PC-3 (cell line): ENCODE results near the gene NKX6-2. TPM values are rescaled to one million over a fixed set of nuclear protein-coding genes. Genes with fewer than 3 reads are reported as not detected.
"Not testable (repeated sequence)": the region's sequence is repeated elsewhere in the genome, so short reads cannot be mapped to it uniquely, and the experiment has no call there.

ENCODE experiments used
- ATAC-seq: fragments of 200-7000 bp; cut with Tn5 transposase; 2 replicates; pipeline ENCODE4 v1.9.1; 2020; ENCODE audit warnings: mild to moderate bottlenecking, moderate library complexity
- BruUV-seq: library from RNA; stranded (reverse); fragments of 400-500 nt; replicated peaks from 2 replicates; lab custom pipeline; 2021; lab: Mats Ljungman, UMichigan
- CTCF ChIA-PET: fragments of 300-600 bp; sonication (Branson Sonifier 250); formaldehyde crosslinking; loops from one replicate; lab custom pipeline; 2022; ENCODE audit warnings: antibody characterized with exemption; lab: Charles Lee
- POLR2A ChIA-PET: fragments of 300-600 bp; sonication (Branson Sonifier 250); formaldehyde crosslinking; loops from one replicate; lab custom pipeline; 2022; ENCODE audit warnings: antibody characterized with exemption; ENCODE audit not compliant: unreplicated experiment; lab: Charles Lee
- DNase-seq: peaks from one replicate; pipeline ENCODE4 v3.0.0-alpha.2; 2015
- H2AFZ ChIP-seq: fragments of 300-600 bp; sonication (generic); 2 replicates; pipeline ENCODE4 v1.6.0; 2016; ENCODE audit warnings: antibody characterized with exemption, low read length
- H3F3A ChIP-seq: fragments of 300-600 bp; sonication (generic); one replicate; pipeline ENCODE4 v1.6.0; 2017; ENCODE audit warnings: antibody characterized with exemption, low read length, control low read depth, mild to moderate bottlenecking; ENCODE audit not compliant: unreplicated experiment
- H3K27ac ChIP-seq: fragments of 300-600 bp; sonication (generic); 2 replicates; pipeline ENCODE4 v1.5.1; 2016; ENCODE audit warnings: mild to moderate bottlenecking, low read length
- H3K27me3 ChIP-seq: fragments of 300-600 bp; sonication (generic); 2 replicates; pipeline ENCODE4 v1.6.1; 2016; ENCODE audit warnings: low read length, mixed read lengths
- H3K36me3 ChIP-seq: fragments of 300-600 bp; sonication (generic); 2 replicates; pipeline ENCODE4 v1.6.1; 2016; ENCODE audit warnings: low read depth, mixed run types, low read length, mixed read lengths
- H3K4me1 ChIP-seq: fragments of 300-600 bp; sonication (generic); 2 replicates; pipeline ENCODE4 v1.5.1; 2016; ENCODE audit warnings: low read length; ENCODE audit not compliant: insufficient read depth
- H3K4me2 ChIP-seq: fragments of 300-600 bp; sonication (generic); 2 replicates; pipeline ENCODE4 v1.6.0; 2016; ENCODE audit warnings: low read length
- H3K4me3 ChIP-seq: fragments of 300-600 bp; sonication (generic); 2 replicates; pipeline ENCODE4 v1.5.1; 2016; ENCODE audit warnings: mild to moderate bottlenecking, low read length, mixed read lengths
- H3K79me2 ChIP-seq: fragments of 300-600 bp; sonication (generic); 2 replicates; pipeline ENCODE4 v1.6.1; 2017; ENCODE audit warnings: low read length, mixed read lengths
- H3K9ac ChIP-seq: fragments of 300-600 bp; sonication (generic); 2 replicates; pipeline ENCODE4 v1.6.0; 2016; ENCODE audit warnings: mild to moderate bottlenecking, low read length
- H3K9me2 ChIP-seq: fragments of 300-600 bp; sonication (generic); replicated peaks from 2 replicates; pipeline ENCODE4 v1.6.1; 2016; ENCODE audit warnings: mixed run types, low read length, mixed read lengths
- H3K9me3 ChIP-seq: fragments of 300-600 bp; sonication (generic); 2 replicates; pipeline ENCODE4 v1.6.1; 2016; ENCODE audit warnings: low read length, mixed read lengths
- H4K20me1 ChIP-seq: fragments of 300-600 bp; sonication (generic); 2 replicates; pipeline ENCODE4 v1.6.1; 2016; ENCODE audit warnings: low read length, mixed read lengths
- EZH2 ChIP-seq: fragments of 300-600 bp; sonication (generic); IDR thresholded peaks from one replicate; pipeline ENCODE4 v1.6.1; 2017; ENCODE audit warnings: antibody characterized with exemption, mild to moderate bottlenecking, low read length; ENCODE audit not compliant: unreplicated experiment
- EZH2phosphoT487 ChIP-seq: fragments of 300-600 bp; sonication (generic); IDR thresholded peaks from 2 replicates; pipeline ENCODE4 v1.6.1; 2018; ENCODE audit warnings: mild to moderate bottlenecking, antibody characterized with exemption, low read length, borderline replicate concordance
- intact Hi-C: fragments of 100-400 bp; cut with micrococcal nuclease; formaldehyde crosslinking; loops from 2 replicates; pipeline ENCODE4 v1.9.0; 2023
- total RNA-seq: library from RNA; depleted of rRNA; stranded (reverse); fragments of >200 nt; gene quantifications from 2 replicates; pipeline ENCODE4 v1.2.3, GENCODE V29; 2014
- TF ChIP-seq, protein P1 (sequence below): fragments of 300-600 bp; sonication (generic); conservative IDR thresholded peaks from 2 replicates; pipeline ENCODE4 v1.5.1; 2017; ENCODE audit warnings: antibody characterized with exemption, low read depth, mild to moderate bottlenecking, low read length

NKX6-2 gene
- total RNA-seq, 1 experiment from 2014 or later = not detected

DNA sequence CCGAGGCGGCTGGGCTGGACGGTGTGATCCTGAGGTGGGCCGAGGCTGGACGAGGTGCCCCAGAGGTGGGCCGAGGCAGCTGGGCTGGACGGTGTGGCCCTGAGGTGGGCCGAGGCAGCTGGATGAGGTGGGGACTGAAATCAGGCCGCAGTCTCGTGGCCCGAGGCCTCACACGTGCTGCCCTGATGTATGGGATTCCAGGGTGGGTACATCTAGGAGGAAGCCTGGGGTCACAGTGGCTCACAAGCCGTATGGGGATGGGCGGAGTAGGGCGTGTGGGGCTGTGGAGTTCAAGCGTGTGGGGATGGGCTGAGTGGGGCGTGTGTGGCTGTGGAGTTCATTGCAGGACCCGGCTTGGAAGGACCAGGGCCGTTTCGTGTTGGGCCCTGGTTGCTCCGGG, 12.5 kb upstream of the NKX6-2 start:
- no TSS peak for BruUV-seq
- Histone ChIP-seq H3K79me2 (no peaks in the 10 kb centered on the region), H3K36me3 (no peaks in the 10 kb centered on the region), H3K9me3 (no peaks in the 10 kb centered on the region), H3K27me3 (no peaks in the 10 kb centered on the region), H3K4me3 (no peak overlapping the region), H2AFZ (no peak overlapping the region), H3K27ac (no peak overlapping the region), H3K9me2 (no peaks in the 10 kb centered on the region), H3F3A (no peaks in the 10 kb centered on the region), H3K4me1 (no peaks in the 10 kb centered on the region), H3K9ac (no peak overlapping the region), H4K20me1 (no peaks in the 10 kb centered on the region), H3K4me2 (no peak overlapping the region)
- DNase-seq (no peak), ATAC-seq (no peak)
- POLR2A ChIA-PET = no interaction called here
- intact Hi-C loops = no loop called here
- TF ChIP-seq, protein P1, sequence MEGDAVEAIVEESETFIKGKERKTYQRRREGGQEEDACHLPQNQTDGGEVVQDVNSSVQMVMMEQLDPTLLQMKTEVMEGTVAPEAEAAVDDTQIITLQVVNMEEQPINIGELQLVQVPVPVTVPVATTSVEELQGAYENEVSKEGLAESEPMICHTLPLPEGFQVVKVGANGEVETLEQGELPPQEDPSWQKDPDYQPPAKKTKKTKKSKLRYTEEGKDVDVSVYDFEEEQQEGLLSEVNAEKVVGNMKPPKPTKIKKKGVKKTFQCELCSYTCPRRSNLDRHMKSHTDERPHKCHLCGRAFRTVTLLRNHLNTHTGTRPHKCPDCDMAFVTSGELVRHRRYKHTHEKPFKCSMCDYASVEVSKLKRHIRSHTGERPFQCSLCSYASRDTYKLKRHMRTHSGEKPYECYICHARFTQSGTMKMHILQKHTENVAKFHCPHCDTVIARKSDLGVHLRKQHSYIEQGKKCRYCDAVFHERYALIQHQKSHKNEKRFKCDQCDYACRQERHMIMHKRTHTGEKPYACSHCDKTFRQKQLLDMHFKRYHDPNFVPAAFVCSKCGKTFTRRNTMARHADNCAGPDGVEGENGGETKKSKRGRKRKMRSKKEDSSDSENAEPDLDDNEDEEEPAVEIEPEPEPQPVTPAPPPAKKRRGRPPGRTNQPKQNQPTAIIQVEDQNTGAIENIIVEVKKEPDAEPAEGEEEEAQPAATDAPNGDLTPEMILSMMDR = no peak
- TF ChIP-seq EZH2 = no peak
- no peak for TF ChIP-seq EZH2phosphoT487
- CTCF ChIA-PET = no interaction called here

DNA sequence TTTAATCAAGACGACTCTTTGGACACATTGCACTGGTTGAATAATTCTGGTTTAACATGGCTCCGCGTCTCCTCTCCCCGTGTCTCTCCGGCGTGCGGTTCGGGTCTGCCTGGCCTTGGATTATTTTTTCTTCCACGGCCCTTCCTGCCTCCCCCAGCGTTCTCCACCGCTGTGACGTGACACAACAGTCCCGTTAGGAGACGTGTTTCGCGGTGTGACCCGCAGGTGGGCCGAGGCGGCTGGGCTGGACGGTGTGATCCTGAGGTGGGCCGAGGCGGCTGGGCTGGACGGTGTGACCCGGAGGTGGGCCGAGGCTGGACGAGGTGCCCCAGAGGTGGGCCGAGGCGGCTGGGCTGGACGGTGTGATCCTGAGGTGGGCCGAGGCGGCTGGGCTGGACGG, 12.0 kb upstream of the NKX6-2 start:
- H3K27me3 ChIP-seq, H3K79me2 ChIP-seq, H4K20me1 ChIP-seq, H3F3A ChIP-seq, H3K4me3 ChIP-seq, ATAC-seq, H3K9ac ChIP-seq, H3K9me3 ChIP-seq, DNase-seq, intact Hi-C loops, BruUV-seq, H3K27ac ChIP-seq, H3K36me3 ChIP-seq, H3K4me2 ChIP-seq, CTCF ChIA-PET, H2AFZ ChIP-seq, H3K9me2 ChIP-seq, H3K4me1 ChIP-seq: not testable (repeated sequence)
- POLR2A ChIA-PET = interaction anchor here (0.5 kb wide), 1 partner anchor 325 kb away, joined by 3 read pairs; no protein-coding TSS in a partner anchor

DNA sequence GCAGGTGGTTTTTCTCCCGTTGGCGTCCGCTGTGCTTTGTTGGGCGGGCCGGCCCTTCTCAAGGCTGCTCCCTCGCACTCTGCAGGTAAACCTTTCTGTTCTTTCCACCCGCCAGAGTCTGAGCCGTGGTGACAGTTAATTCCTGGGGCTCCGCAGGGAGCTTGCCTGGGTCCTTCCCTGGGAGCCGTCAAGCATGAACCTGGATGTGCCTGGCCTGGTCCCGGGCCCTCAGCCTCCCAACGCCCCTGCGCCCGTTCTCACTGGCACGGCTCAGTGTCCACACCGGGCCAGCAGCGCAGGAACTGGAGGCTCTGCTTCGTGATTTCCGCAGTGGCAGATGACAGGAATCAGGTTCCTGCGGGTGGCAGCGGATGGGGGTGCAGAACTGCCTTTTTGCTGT, 10.9 kb upstream of the NKX6-2 start:
- Histone ChIP-seq H3K36me3 (no peaks in the 10 kb centered on the region), H2AFZ (no peak overlapping the region), H3K27ac (no peak overlapping the region), H3K9ac (no peak overlapping the region), H3K4me3 (no peak overlapping the region), H3K27me3 (no peaks in the 10 kb centered on the region), H3K9me2 (no peaks in the 10 kb centered on the region), H3F3A (no peaks in the 10 kb centered on the region), H3K79me2 (no peaks in the 10 kb centered on the region), H3K4me2 (no peak overlapping the region), H3K9me3 (no peaks in the 10 kb centered on the region), H3K4me1 (no peaks in the 10 kb centered on the region), H4K20me1 (no peaks in the 10 kb centered on the region)
- ATAC-seq (no peak), DNase-seq (no peak)
- BruUV-seq = no TSS peak
- intact Hi-C loops = no loop called here
- TF ChIP-seq, protein P1 = no peak
- no peak for TF ChIP-seq EZH2
- no peak for TF ChIP-seq EZH2phosphoT487
- POLR2A ChIA-PET = no interaction called here
- CTCF ChIA-PET = no interaction called here
